GM18519 (cell line): ENCODE data around the gene SLC12A3.

Experiments used
- ATAC-seq: cut with Tn5 transposase; IDR thresholded peaks from one replicate; pipeline ENCODE4 v1.9.1; 2021; ENCODE audit warnings: mild to moderate bottlenecking, moderate library complexity; ENCODE audit not compliant: unreplicated experiment, low FRiP score

The SLC12A3 gene

GRCh38 chr16:56885446-56886162, 20.6 kb downstream of the SLC12A3 start:
- ATAC-seq, result no peak

- ATAC-seq, result no peak
Observed at GRCh38 chr16:56886296-56886695, 21.3 kb downstream of the SLC12A3 start.

GRCh38 chr16:56886826-56887225, 21.8 kb downstream of the SLC12A3 start:
- no peak for ATAC-seq

GRCh38 chr16:56888806-56889205, 23.8 kb downstream of the SLC12A3 start:
- ATAC-seq, result no peak

GRCh38 chr16:56889206-56889605, 24.2 kb downstream of the SLC12A3 start:
- ATAC-seq, result no peak

GRCh38 chr16:56891685-56892084, 26.7 kb downstream of the SLC12A3 start:
- ATAC-seq, result no peak

- ATAC-seq, result no peak
Observed at GRCh38 chr16:56892705-56893104, 27.7 kb downstream of the SLC12A3 start.

GRCh38 chr16:56894331-56894917, 29.4 kb downstream of the SLC12A3 start:
- ATAC-seq, result no peak

GRCh38 chr16:56895813-56896212, 30.8 kb downstream of the SLC12A3 start:
- ATAC-seq, result no peak

- ATAC-seq, result no peak
Observed at GRCh38 chr16:56896244-56896643, 31.2 kb downstream of the SLC12A3 start.

- ATAC-seq, result no peak
Observed at GRCh38 chr16:56897026-56897799, 32.2 kb downstream of the SLC12A3 start.

GRCh38 chr16:56898847-56899246, 33.8 kb downstream of the SLC12A3 start:
- no peak for ATAC-seq

- ATAC-seq, result no peak
Observed at GRCh38 chr16:56903866-56904265, 38.9 kb downstream of the SLC12A3 start.

- ATAC-seq, result no peak
Observed at GRCh38 chr16:56907401-56907800, 42.4 kb downstream of the SLC12A3 start.

- ATAC-seq, result no peak
Observed at GRCh38 chr16:56909527-56909979, 44.5 kb downstream of the SLC12A3 start.

- ATAC-seq, result no peak
Observed at GRCh38 chr16:56910112-56910511, 45.1 kb downstream of the SLC12A3 start.

- ATAC-seq, result no peak
Observed at GRCh38 chr16:56910654-56911539, 45.9 kb downstream of the SLC12A3 start.

- no peak for ATAC-seq
Observed at GRCh38 chr16:56911771-56912571, 47.0 kb downstream of the SLC12A3 start.
